Lung microvascular endothelial cell (primary cell): ENCODE results near the gene ACSF2. TPM values are rescaled to one million over a fixed set of nuclear protein-coding genes. Genes with fewer than 3 reads are reported as not detected.
"Not testable (repeated sequence)": the region's sequence is repeated elsewhere in the genome, so short reads cannot be mapped to it uniquely, and the experiment has no call there.

Source experiments
- DNase-seq, 2 donors: peaks; one replicate each; pipeline versions ENCODE4 v3.0.0 to v3.0.0-alpha.2; 2010; ENCODE audit warnings: low read depth in 2 of 2
- total RNA-seq: library from RNA; depleted of rRNA; stranded (reverse); fragments of >200 nt; gene quantifications from 2 replicates; pipeline ENCODE4 v1.2.1, GENCODE V29; 2014

Gene ACSF2, protein sequence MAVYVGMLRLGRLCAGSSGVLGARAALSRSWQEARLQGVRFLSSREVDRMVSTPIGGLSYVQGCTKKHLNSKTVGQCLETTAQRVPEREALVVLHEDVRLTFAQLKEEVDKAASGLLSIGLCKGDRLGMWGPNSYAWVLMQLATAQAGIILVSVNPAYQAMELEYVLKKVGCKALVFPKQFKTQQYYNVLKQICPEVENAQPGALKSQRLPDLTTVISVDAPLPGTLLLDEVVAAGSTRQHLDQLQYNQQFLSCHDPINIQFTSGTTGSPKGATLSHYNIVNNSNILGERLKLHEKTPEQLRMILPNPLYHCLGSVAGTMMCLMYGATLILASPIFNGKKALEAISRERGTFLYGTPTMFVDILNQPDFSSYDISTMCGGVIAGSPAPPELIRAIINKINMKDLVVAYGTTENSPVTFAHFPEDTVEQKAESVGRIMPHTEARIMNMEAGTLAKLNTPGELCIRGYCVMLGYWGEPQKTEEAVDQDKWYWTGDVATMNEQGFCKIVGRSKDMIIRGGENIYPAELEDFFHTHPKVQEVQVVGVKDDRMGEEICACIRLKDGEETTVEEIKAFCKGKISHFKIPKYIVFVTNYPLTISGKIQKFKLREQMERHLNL
- 4.6 and 5.0 TPM in 2 replicates for total RNA-seq

DNA sequence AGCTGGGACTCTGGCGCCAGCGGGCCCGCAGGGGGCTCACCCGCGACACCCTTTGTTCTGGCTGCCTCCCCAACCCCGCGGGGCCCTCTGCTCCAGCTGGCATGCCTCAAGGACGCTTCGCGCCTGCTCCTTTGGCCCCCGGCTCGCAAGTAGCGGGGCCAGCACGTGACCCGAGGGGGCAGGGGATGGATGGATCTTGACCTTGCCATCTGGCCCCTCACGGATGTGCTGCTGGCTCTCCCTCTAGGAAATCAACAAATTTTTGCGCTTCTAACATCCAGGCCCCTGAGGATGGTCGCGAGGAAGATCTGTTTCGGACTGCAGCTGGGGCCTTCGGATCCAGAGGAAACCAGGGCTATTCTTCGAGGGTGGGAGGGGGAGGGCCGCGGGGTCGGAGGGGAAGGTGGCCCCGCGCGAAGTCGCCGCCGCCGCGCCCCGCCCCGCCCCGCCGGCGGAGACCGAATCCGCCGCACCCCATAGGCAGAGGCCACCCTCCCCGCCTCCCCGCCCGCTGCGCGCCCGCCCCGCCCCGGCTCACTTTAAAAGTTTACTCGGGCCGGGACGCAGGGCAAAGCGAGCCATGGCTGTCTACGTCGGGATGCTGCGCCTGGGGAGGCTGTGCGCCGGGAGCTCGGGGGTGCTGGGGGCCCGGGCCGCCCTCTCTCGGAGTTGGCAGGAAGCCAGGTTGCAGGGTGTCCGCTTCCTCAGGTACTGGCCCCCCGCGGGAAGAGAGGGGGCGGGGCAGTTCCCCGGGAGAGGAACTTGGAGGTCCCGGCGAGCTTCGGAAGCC is at the start of gene ACSF2:
Gene ACSF2 (plus strand): TSS at position 537 of the 790 bp plus-strand sequence. CDS start 44 bp downstream, at position 581.
- peak; percentile 35 to 51 for DNase-seq

DNA sequence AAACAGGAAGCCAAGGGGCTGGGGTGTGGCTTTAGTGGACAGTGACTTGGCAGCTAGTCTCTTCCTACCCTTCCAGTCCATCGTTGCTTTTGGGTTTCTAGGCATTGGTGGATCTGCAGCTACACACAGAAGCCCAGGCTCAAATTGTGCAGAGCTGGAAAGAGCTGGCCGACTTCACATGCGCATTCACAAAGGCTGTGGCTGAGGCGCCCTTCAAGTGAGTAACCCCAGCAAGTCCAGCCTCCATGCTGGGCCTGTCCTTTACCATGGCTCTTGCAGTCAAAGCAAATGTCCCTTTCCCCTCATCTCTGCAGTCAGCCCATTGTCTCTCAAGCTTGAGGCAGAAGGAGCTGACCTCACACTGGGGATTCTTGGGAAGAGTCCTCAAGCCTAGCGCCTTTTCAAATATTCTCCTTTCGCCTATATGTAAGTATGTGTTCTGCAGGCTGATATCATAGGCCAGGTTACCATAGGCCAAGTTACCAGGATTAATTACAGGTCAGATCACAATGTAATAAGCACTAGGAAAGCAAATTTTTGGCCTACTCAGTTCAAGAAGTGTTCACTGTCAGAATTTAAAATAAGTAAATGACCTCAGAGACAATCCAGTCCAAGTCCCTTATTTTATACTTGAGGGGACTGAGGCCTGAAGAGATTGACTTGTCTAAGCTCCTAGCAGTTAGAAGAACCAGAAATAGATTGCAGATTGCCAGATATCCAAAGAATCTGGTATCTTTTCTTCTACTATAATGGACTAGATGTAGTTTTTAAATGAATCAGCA is 46.5 kb upstream of the ACSF2 start:
- DNase-seq, result no peak

DNA sequence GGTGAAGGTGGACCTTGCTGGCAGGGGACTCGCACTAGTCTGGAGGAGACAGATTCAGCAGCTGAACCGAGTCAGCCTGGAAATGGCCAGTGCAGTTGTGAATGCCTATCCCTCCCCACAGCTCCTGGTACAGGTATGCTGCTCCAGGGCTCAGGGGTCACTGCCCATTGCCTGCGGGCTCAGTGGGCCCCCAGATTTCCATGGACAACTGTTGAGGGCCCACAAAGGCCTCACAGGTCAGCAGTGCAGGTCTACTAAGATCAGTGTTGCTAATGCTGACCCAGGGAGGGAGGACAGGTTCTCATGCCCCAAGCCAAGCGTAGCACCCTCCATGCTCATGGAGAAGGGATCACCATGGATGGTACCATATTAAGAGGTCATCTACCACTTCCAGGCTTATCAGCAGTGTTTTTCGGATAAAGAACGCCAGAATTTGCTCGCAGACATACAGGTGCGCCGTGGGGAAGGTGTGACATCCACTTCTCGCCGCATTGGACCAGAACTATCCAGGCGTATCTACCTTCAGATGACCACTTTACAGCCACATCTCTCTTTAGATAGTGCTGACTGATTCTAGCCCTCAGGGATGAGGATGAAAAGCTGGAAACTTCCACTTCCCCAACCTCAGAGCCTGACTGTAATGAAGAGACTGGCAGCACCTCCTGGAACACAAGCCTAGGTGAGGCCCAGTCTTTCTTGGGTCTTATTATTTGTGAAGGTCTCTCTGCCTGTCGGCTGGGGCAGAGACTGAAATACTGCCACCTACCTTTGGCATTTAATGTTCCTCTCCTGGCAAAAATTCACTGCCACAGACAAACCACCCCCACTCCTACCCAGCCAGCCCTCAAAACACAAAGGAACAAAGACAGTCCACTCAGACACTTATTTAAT is 45.4 kb upstream of the ACSF2 start:
- no peak for DNase-seq

DNA sequence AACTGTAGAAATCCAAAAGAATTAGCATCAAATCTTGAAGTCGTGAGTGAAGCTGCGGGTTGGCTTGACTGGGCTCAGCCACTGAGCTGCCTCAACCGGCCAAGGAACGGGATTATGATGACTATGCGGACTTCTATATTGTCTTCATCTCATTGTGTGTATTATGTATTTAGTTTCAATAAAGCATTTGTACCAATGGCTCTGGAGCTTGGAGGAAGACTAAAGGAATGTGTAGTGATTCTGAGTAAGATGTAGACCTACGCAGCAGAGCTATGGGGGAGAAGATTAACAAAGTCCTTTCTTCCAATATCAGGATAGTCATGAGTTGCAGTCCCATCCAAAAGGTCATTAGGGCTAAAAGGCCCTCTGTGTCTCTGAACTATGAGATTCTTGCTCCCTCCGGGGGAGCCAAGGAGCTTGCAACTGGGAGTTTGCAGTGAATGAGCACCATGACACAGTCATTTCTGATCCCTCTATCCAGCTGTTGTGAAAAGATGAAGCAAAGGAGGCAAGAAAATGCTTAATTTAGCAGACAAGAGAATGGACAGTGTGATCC is 44.7 kb upstream of the ACSF2 start:
- DNase-seq, result no peak

DNA sequence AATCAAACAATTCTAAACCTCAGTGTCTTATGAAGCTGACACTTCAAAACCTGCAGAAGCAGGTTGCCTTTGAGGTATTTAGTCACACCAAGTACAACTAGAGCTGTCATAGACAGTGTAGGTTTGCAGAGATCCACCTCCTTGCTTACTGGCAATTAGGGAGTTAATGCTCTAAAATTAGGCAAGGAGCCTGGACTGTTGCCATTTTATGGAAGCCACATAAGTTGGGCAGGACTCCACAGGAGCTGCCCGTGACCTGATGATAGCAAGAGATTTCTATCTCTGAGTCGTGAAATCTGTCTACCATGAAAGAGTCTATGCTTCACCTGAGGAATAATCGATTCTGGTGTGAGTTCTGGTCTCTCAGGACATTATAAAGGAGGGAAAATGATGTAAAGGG is 44.1 kb upstream of the ACSF2 start:
- no peak for DNase-seq

DNA sequence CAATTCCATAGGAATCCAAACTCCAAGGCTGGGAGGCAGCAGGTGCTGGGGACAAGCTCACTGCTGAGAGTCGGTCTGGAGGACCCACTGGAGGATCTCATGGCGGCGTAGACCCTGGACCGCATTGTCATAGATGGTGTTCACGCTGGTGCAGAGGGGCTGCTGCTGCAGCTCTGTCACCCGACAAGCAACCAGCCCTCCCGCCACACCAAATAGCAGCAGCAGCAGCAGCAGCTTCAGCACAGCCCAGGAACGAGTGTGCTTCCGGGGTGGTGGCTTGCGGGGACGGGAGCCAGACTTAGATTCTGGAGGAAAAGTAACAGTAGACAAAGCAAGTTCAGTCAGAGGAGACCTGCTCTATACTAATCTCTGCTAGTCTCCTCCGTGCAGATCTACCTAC is 43.1 kb upstream of the ACSF2 start:
- DNase-seq, result no peak

DNA sequence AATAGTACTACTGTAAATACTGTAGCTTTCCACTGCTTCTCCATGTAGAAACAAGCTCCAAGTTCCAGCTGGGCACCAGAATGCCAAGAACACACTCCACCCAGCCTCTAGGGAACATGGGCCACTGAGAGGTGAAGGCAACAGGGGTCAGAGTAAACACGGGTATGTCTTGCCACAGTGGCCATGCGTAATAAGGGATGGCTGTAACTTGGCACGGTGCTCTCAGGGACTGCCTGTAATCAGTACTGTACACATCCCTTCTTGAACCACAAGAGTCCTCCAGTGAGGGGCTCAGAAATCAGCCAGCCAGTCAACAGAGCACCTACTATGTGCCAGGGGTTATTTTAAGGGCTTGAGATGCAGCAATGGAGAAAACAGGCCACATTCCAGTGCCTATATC is 39.5 kb upstream of the ACSF2 start:
- no peak for DNase-seq

DNA sequence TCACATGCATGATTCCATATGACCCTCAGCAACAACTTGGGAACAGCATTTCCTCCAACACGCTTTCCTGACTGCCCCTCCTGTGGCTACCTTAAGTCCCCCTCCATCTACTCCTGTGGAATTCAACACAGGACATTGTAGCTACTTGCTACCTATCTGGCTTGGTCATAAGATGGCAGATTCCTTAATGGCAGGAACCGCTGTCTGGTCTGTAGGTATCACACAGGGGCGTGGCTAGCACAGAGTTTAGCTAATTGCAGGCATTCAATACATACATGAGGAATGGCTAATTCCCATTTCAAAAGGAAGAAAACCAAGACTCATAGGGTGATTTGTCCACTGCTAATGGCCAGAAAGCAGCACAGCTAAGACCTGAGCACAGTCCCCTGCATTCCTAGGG is 37.3 kb upstream of the ACSF2 start:
- no peak for DNase-seq

DNA sequence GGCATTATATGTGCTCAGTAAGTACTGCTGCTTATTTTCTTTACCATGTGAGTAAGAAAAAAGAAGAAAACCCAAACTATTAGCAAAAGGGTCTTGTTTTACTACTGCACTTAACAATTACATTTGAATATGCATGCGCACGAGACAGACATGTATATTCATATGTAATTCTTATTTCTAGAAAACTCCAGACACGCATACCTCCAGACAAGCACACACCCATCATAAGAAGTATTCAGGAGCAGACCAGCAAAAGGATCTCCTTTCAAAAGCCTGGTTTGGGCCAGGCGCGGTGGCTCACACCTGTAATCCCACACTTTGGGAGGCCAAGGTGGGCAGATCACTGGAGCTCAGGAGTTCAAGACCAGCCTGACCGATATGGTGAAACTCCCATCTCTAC is 36.5 kb upstream of the ACSF2 start:
- no peak for DNase-seq

DNA sequence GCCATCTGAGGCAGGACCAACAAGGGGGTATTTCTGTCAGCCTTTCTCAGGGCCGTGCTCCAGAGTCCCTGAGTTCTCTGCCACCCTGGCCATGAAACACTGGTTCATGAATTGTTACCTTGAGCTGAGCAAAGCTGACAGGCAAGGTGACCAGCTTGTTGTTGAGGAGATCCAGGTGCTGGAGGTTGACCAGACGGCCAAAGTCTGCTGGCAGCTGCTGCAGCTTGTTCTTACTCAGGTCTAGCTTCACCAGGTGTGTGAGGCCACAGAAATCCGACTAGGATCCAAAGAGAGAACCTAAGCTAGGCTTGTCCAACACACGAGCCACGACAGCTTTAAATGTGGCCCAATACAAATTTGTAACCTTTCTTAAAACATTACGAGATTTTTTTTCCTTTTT is 33.4 kb upstream of the ACSF2 start:
- no peak for DNase-seq

DNA sequence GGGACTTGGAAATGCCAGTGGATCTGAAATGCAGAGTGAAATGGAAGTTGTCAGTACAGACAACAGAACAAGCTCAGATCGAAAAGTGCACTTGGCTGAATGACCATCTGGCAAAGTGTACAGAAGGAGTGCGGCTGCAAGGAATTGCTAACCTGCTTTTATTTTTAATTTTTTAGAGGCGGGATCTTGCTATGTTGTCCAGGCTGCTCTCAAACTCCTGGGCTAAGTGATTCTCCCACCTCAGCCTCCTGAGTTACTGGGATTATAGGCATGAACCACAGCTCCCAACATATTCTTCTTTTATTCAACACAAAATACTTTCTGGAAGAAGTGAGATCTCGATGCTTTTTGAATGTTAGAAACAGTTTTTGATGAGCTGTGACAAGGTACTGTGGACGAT is 32.3 kb upstream of the ACSF2 start:
- no peak for DNase-seq

DNA sequence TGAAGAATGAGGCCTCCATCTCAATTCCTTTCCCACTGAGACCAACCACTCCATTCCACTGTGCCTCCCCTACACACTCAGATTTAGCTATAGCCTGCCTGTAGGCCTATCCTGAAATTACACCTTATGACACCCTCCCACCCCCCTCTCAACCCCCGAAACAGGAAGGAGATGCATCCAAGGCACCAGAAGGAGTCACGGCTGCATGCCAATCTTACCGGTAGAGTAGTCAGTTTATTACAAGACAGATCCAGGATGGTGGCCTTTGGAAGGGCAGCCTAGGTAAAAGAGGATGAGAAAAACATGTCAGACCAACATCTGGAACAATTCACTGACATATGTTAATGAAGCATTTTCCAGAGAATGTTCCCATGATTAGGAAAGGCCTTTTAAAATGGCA is 31.3 kb upstream of the ACSF2 start:
- peak in 1 of 2 donors; percentile 32 for DNase-seq

DNA sequence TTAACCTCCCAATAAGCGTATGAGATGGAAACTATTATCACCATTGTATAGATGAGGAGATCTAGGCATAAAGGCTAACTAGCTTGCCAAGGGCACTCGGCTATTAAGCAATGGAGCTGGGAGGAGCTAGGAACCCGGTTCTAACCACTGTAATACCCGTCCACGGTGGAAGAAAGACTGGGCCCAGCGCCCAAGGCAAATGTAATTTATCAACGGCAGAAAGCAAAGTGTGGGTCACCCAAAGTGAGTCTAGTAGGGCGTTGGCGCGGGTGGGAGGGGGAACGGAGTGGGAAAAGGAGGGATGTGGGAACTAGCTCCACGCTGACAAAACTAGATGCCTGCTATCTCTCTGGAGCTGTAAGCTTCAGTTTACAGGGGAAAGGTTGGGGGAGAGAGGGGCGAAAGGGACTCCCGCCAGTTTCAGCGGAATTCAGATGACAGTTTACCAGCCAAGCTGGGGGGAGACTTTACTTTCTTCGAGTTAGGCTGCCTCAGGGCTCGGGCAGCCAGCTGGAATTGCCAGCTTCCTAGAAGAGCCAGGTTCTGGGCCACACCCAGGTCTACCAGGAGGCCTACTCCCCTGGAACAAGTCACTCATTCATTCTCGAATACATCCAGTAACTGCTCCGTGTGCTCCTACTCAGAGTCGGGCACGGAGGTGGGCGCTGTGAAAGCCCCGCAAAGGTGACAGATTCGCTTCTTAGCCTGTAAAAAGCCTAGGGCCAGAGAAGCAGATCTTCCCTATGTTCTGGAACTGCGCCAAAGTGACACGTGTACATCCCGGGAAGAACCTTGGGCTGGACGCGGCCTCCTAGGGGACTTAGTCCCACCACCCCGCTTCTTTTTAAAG is 29.5 kb upstream of the ACSF2 start:
- DNase-seq, result peak; percentile 59

DNA sequence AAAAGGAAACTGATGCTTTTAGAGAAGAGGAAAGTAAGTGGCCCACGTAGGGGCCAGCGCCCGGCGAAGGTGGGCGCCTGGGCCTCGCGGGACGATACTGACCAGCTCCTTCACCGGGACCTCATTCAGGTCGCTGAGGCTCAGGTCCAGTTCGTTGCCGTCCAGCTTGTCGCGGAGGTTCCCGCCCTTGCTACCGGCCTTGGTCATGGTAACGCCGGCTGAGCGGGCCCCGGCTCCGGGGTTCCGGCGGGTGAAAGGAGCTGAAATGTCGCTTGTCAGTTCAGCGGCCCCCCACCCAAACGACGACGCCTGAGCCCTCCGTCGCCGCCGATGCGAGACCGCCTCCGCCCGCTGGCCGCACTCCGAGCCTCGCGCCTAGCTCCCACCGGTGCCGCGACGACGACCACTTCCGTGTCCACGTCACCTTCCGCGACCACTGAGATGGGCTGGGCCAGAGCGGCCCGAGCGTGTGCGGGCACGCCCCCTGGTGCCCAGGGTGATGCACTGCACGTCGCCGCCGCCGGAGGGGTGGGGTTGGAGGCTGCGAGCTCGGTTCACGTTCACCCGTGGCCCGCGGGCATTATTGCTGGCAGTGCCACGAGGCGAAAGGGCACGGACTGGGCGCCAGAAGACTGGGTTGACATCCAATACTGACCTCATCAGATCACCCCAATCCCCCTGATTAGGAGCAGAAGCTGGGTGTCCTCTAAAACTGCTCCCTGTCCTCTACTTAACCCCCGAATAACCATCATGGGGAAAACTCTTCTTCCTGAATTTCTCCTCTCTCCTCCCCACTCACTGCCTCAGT is 28.7 kb upstream of the ACSF2 start, which contains the start of gene LRRC59:
Gene LRRC59 (minus strand): TSS at position 413 of the 808 bp plus-strand sequence. CDS start 206 bp downstream, at position 207.
- DNase-seq, result peak; percentile 86 to 92

DNA sequence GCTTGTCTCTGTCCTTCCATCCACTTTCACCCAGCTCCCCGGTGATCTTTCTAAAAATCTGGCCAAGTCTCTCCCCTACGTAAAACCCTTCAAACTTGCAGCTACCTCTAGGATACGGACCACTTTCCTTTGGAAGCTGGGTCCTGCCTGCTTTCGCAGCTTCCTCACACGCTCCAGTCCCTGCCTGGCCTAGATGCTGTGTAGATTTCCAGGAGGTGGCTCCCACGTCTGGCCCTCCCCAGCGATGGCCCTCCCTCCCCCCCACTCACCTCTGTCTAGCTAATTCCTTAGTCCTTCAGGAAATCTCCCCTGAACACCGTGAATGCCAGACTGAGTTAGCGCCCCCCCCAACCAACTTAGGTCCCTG is 28.1 kb upstream of the ACSF2 start:
- no peak for DNase-seq

DNA sequence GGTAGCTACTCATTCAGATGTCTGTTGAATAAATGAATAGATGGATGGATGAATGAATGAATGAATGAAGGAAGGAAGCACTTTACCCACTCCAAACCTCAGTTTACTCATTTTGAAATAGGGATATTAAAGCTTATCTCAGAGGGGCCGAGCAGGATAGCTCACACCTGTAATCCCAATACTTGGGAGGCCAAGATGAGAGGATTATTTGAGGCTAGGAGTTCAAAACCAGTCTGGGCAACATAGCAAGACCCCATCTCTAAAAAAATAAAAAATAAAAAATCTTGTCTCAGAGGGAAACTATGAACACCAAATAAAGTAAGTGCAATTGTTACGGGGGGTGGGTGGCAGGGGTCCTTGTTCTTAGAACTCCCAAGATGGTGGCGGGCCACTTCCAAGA is 27.3 kb upstream of the ACSF2 start:
- not testable (repeated sequence) for DNase-seq

DNA sequence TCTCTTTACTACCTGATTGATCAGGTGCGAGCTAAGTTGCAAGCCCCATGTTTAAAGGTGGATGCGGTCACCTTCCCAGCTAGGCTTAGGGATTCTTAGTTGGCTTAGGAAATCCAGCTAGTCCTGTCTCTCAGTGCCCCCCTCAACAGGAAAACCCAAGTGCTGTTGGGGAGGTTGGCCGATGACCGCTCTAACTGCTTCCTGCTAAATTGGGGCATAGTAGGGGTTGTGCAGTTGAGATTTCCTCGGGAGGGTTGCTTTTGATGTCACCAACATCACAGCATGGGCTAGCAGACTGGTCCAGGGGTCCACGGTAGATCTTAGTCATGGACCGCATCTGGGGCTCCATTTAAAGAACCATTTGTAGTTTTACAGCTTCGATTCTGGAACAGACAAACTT is 26.4 kb upstream of the ACSF2 start:
- DNase-seq, result not testable (repeated sequence)

DNA sequence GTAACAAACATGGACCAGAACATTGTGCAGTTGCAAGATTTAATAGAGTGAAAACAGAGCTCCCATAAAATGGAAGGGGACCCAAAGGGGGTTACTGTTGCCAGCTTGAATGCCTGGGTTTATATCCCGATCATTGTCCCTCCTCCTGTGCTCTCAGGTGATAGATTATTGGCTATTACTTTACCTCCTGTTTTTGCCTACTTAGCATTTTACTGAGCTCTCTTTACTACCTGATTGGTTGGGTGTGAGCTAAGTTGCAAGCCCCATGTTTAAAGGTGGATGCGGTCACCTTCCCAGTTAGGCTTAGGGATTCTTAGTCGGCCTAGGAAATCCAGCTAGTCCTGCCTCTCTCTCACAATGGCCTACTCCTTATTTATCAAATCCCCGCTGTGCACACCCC is 20.7 kb upstream of the ACSF2 start:
- DNase-seq, result not testable (repeated sequence)
